Esophagus squamous epithelium (tissue), 4 donors: ENCODE measurements around the gene THAP4.

Source experiments
- POLR2A ChIP-seq, 4 donors: fragments of 450-650 bp; IDR thresholded peaks; one replicate each; pipeline ENCODE4 v1.6.1; 2017; ENCODE audit warnings: antibody characterized with exemption in 4 of 4, mild to moderate bottlenecking in 4 of 4, moderate library complexity in 3 of 4
- TF ChIP-seq, protein P1 (sequence below), 6 experiments: fragments of 450-650 bp in 4 of 6; fragments of 200-600 bp in 2 of 6; sonication (generic) in 2 of 6; IDR thresholded peaks; one replicate each; pipeline ENCODE4 v1.5.1; 2016 to 2019; ENCODE audit warnings: antibody characterized with exemption in 6 of 6, mild to moderate bottlenecking in 4 of 6, moderate library complexity in 4 of 6

DNA sequence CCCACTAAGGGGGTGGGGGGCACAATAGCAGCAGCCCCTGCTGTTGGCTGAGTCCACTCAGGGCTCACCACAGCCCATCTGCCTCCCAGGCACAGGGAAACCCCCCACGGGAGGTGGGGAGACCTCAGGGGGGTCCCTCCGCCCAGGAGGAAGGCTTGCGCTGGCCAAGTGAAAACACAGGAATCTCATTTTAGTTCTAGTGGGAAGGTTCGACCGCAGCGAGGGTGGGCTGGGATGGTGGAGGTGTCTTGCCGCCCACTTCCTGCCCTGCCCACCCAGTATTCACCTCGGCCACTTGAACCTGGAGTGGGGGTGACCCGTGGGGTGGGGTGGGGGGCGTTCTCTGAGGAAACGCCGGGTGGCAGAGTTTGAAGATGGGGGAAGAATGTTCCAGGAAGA is 85.4 kb downstream of the THAP4 start:
- TF ChIP-seq, protein P1, sequence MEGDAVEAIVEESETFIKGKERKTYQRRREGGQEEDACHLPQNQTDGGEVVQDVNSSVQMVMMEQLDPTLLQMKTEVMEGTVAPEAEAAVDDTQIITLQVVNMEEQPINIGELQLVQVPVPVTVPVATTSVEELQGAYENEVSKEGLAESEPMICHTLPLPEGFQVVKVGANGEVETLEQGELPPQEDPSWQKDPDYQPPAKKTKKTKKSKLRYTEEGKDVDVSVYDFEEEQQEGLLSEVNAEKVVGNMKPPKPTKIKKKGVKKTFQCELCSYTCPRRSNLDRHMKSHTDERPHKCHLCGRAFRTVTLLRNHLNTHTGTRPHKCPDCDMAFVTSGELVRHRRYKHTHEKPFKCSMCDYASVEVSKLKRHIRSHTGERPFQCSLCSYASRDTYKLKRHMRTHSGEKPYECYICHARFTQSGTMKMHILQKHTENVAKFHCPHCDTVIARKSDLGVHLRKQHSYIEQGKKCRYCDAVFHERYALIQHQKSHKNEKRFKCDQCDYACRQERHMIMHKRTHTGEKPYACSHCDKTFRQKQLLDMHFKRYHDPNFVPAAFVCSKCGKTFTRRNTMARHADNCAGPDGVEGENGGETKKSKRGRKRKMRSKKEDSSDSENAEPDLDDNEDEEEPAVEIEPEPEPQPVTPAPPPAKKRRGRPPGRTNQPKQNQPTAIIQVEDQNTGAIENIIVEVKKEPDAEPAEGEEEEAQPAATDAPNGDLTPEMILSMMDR (IDR thresholded peaks at IDR 0.05), result no peak
- no peak for TF ChIP-seq POLR2A (IDR thresholded peaks at IDR 0.05)
